ENCODE measurements around the gene DHFR. TPM values are rescaled to one million over a fixed set of nuclear protein-coding genes. Genes with fewer than 3 reads are reported as not detected.

DHFR gene
- total RNA-seq, 1 experiment from 2014 or later: 58.7 TPM

- H3K9me2 ChIP-seq (ENCODE audit: insufficient read depth): no peaks in the 10 kb centered on the region
- TF ChIP-seq CTCF (IDR thresholded peaks at IDR 0.05 in 2 of 3, conservative IDR thresholded peaks at IDR 0.05 in 1 of 3; ENCODE audit: borderline replicate concordance in 1 of 3, insufficient read depth in 1 of 3, low read depth in 2 of 3, low read length in 2 of 3): no peak
- no peak for TF ChIP-seq JUND (IDR thresholded peaks at IDR 0.05)
- TF ChIP-seq POLR2AphosphoS5 (IDR thresholded peaks at IDR 0.05; ENCODE audit: low read depth, low read length): no peak
- no peak for TF ChIP-seq RAD21 (IDR thresholded peaks at IDR 0.05; ENCODE audit: low read depth)
- TF ChIP-seq SIN3A (IDR thresholded peaks at IDR 0.05; ENCODE audit: low read depth): no peak
- no peak overlapping the region for H3K27ac ChIP-seq (ENCODE audit: low read depth, low read length)
- H3K4me3 ChIP-seq (replicated peaks in 1 of 2; ENCODE audit: low read depth in 1 of 2, low read length in 2 of 2): no peak overlapping the region
- ChIA-PET RAD21 (ENCODE audit: low non-redundant PET in 1 of 2, low total read pairs in 2 of 2, uncharacterized antibody in 2 of 2, unreplicated experiment in 2 of 2) (no interaction called here), POLR2A (no interaction called here), CTCF (no interaction called here)
- H3K36me3 ChIP-seq (ENCODE audit: control insufficient read depth in 1 of 2, insufficient read depth in 2 of 2, low read length in 2 of 2): no peaks in the 10 kb centered on the region
- H3K9ac ChIP-seq (ENCODE audit: low read length): no peak overlapping the region
- no peaks in the 10 kb centered on the region for H3K27me3 ChIP-seq (ENCODE audit: insufficient read depth, low read length)
- no peaks in the 10 kb centered on the region for H3K9me3 ChIP-seq (ENCODE audit: control insufficient read depth in 1 of 2, insufficient read depth in 1 of 2, low read depth in 1 of 2, low read length in 2 of 2)
- ATAC-seq: no peak
- no peaks in the 10 kb centered on the region for H4K20me1 ChIP-seq (ENCODE audit: insufficient read depth)
- intact Hi-C loops (cut with micrococcal nuclease): no loop called here
- no peak for DNase-seq (ENCODE audit: low read depth, low spot score)
- BruUV-seq (replicated peaks): no TSS peak
- no peak overlapping the region for H3K4me2 ChIP-seq (ENCODE audit: low read length)
- no peaks in the 10 kb centered on the region for H3K79me2 ChIP-seq (ENCODE audit: insufficient read depth, low read length)
- H3K4me1 ChIP-seq (ENCODE audit: control insufficient read depth in 1 of 2, insufficient read depth in 2 of 2, low read length in 2 of 2): no peaks in the 10 kb centered on the region
- H2AFZ ChIP-seq (ENCODE audit: low read depth, low read length, poor library complexity, severe bottlenecking): no peak overlapping the region
Observed at GRCh38 chr5:80607343-80607742, 47.4 kb downstream of the DHFR start.

- no peaks in the 10 kb centered on the region for H3K27me3 ChIP-seq (ENCODE audit: insufficient read depth, low read length)
- CTCF ChIA-PET: no interaction called here
- no peak overlapping the region for H3K4me3 ChIP-seq (replicated peaks in 1 of 2; ENCODE audit: low read depth in 1 of 2, low read length in 2 of 2)
- no peaks in the 10 kb centered on the region for H3K36me3 ChIP-seq (ENCODE audit: control insufficient read depth in 1 of 2, insufficient read depth in 2 of 2, low read length in 2 of 2)
- BruUV-seq (replicated peaks): no TSS peak
- H4K20me1 ChIP-seq (ENCODE audit: insufficient read depth): no peaks in the 10 kb centered on the region
- H3K27ac ChIP-seq (ENCODE audit: low read depth, low read length): no peak overlapping the region
- TF ChIP-seq ATF3 (IDR thresholded peaks at IDR 0.05) (no peak), MAX (IDR thresholded peaks at IDR 0.05) (no peak), FOSL1 (IDR thresholded peaks at IDR 0.05; ENCODE audit: low read depth) (no peak), EZH2 (IDR thresholded peaks at IDR 0.05) (no peak), ZNF274 (IDR thresholded peaks at IDR 0.05; ENCODE audit: low read depth, low read length) (no peak), ELF1 (IDR thresholded peaks at IDR 0.05; ENCODE audit: borderline replicate concordance, low read depth) (no peak)
- H3K9me3 ChIP-seq (ENCODE audit: control insufficient read depth in 1 of 2, insufficient read depth in 1 of 2, low read depth in 1 of 2, low read length in 2 of 2): no peaks in the 10 kb centered on the region
- intact Hi-C loops (cut with micrococcal nuclease): no loop called here
- no peaks in the 10 kb centered on the region for H3K4me1 ChIP-seq (ENCODE audit: control insufficient read depth in 1 of 2, insufficient read depth in 2 of 2, low read length in 2 of 2)
- no peak for ATAC-seq
- POLR2A ChIA-PET: no interaction called here
- no peak overlapping the region for H2AFZ ChIP-seq (ENCODE audit: low read depth, low read length, poor library complexity, severe bottlenecking)
- H3K79me2 ChIP-seq (ENCODE audit: insufficient read depth, low read length): no peaks in the 10 kb centered on the region
- H3K4me2 ChIP-seq (ENCODE audit: low read length): no peak overlapping the region
- no peak for DNase-seq (ENCODE audit: low read depth, low spot score)
- RAD21 ChIA-PET (ENCODE audit: low non-redundant PET in 1 of 2, low total read pairs in 2 of 2, uncharacterized antibody in 2 of 2, unreplicated experiment in 2 of 2): no interaction called here
- H3K9me2 ChIP-seq (ENCODE audit: insufficient read depth): no peaks in the 10 kb centered on the region
- H3K9ac ChIP-seq (ENCODE audit: low read length): no peak overlapping the region
Observed at GRCh38 chr5:80600943-80601693, 53.7 kb downstream of the DHFR start.

All from HCT116 (cell line).